GM12878 (cell line): ENCODE results near the gene SELPLG. TPM values are rescaled to one million over a fixed set of nuclear protein-coding genes. Genes with fewer than 3 reads are reported as not detected.
A peak's percentile ranks its signal among the peaks of the same experiment; 100 is the strongest.

ENCODE experiments used
- ATAC-seq: fragments of 200-7000 bp; cut with Tn5 transposase; 3 replicates; pipeline ENCODE4 v1.9.1; 2020; ENCODE audit warnings: mild to moderate bottlenecking, moderate library complexity
- BruUV-seq: library from RNA; stranded (reverse); fragments of 400-500 nt; replicated peaks from 2 replicates; lab custom pipeline; 2021; lab: Mats Ljungman, UMichigan
- CTCF ChIA-PET: fragments of 300-600 bp; sonication (Branson Sonifier 250); formaldehyde crosslinking; extraction: SDS; loops from one replicate; lab custom pipeline; 2021; ENCODE audit warnings: inconsistent platforms; lab: Yijun Ruan, JAX
- POLR2A ChIA-PET: fragments of 350-600 bp; formaldehyde crosslinking; extraction: SDS; loops from one replicate; lab custom pipeline; 2021; ENCODE audit warnings: inconsistent platforms; lab: Charles Lee
- RAD21 ChIA-PET: fragments of 300-600 bp; sonication (Branson Sonifier 250); formaldehyde crosslinking; loops from one replicate; lab custom pipeline; 2023; ENCODE audit warnings: antibody characterized with exemption; ENCODE audit not compliant: unreplicated experiment; lab: Charles Lee
- SMC1A ChIA-PET: fragments of 300-600 bp; sonication (Branson Sonifier 250); formaldehyde crosslinking; loops from one replicate; lab custom pipeline; 2023; ENCODE audit not compliant: unreplicated experiment, uncharacterized antibody; lab: Charles Lee
- DNase-seq: peaks from one replicate; pipeline ENCODE4 v3.0.0-alpha.2; 2011; ENCODE audit warnings: low read depth, low spot score
- FAIRE-seq: peaks from 3 replicates; lab custom pipeline; 2011; peaks lifted over from hg19 to GRCh38; lab: Jason Lieb, UNC
- H2AFZ ChIP-seq: 2 replicates; pipeline ENCODE4 v1.6.0; 2011; ENCODE audit warnings: low read depth, low read length, control low read depth; ENCODE audit not compliant: control insufficient read depth
- H3K27ac ChIP-seq: 2 replicates; pipeline ENCODE4 v1.5.1; 2011; ENCODE audit warnings: control low read depth; ENCODE audit not compliant: control insufficient read depth, insufficient read depth
- H3K27me3 ChIP-seq, 2 experiments: replicated peaks in 1 of 2; 2 replicates each; pipeline versions ENCODE4 v1.6.0 to v1.6.1; 2011; ENCODE audit warnings: low read length in 1 of 2; ENCODE audit not compliant: control insufficient read depth in 2 of 2, insufficient read depth in 2 of 2
- H3K36me3 ChIP-seq, 2 experiments: 2 replicates each; pipeline ENCODE4 v1.5.1; 2011; ENCODE audit warnings: low read length in 1 of 2; ENCODE audit not compliant: control insufficient read depth in 2 of 2, insufficient read depth in 2 of 2
- H3K4me1 ChIP-seq: 2 replicates; pipeline ENCODE4 v1.6.1; 2011; ENCODE audit warnings: mild to moderate bottlenecking, low read length, moderate library complexity, mixed read lengths; ENCODE audit not compliant: control insufficient read depth, insufficient read depth
- H3K4me2 ChIP-seq: 2 replicates; pipeline ENCODE4 v1.6.0; 2011; ENCODE audit warnings: control low read depth; ENCODE audit not compliant: control insufficient read depth, insufficient read depth
- H3K4me3 ChIP-seq: fragments of 200-600 bp; sonication (generic); 2 replicates; pipeline ENCODE4 v1.5.1; 2016
- H3K79me2 ChIP-seq: 2 replicates; pipeline ENCODE4 v1.6.0; 2011; ENCODE audit warnings: low read length; ENCODE audit not compliant: control insufficient read depth, insufficient read depth
- H3K9ac ChIP-seq: 2 replicates; pipeline ENCODE4 v1.8.0; 2011; ENCODE audit warnings: low read length, control low read depth, mixed read lengths; ENCODE audit not compliant: control insufficient read depth, insufficient read depth
- H3K9me3 ChIP-seq: replicated peaks from 3 replicates; pipeline ENCODE4 v1.5.1; 2011; ENCODE audit warnings: mild to moderate bottlenecking, low read length; ENCODE audit not compliant: control insufficient read depth, insufficient read depth
- H4K20me1 ChIP-seq: 2 replicates; pipeline ENCODE4 v1.6.0; 2011; ENCODE audit not compliant: control insufficient read depth, insufficient read depth
- ATF2 ChIP-seq: IDR thresholded peaks from 2 replicates; pipeline ENCODE4 v1.6.1; 2012; ENCODE audit warnings: low read length, inconsistent platforms
- CHD1 ChIP-seq: IDR thresholded peaks from 2 replicates; pipeline ENCODE4 v1.6.1; 2012; ENCODE audit warnings: low read depth, low read length, improper control_type of control experiment
- CHD2 ChIP-seq: IDR thresholded peaks from 2 replicates; pipeline ENCODE4 v1.6.1; 2011; ENCODE audit warnings: low read depth, low read length, improper control_type of control experiment, borderline replicate concordance
- CREM ChIP-seq: IDR thresholded peaks from 2 replicates; pipeline ENCODE4 v1.6.1; 2014; ENCODE audit warnings: antibody characterized with exemption, low read depth
- EED ChIP-seq: sonication (generic); IDR thresholded peaks from 2 replicates; pipeline ENCODE4 v1.6.1; 2016; ENCODE audit warnings: antibody characterized with exemption, low read depth
- EP300 ChIP-seq, 2 experiments: fragments of 150-350 bp in 1 of 2; IDR thresholded peaks; 2 replicates each; pipeline ENCODE4 v1.6.1; 2011 to 2012; ENCODE audit warnings: low read depth in 2 of 2, low read length in 2 of 2, borderline replicate concordance in 1 of 2, improper control_type of control experiment in 1 of 2, inconsistent platforms in 1 of 2; ENCODE audit not compliant: control insufficient read depth in 1 of 2
- FOXM1 ChIP-seq: IDR thresholded peaks from 2 replicates; pipeline ENCODE4 v1.6.1; 2012; ENCODE audit warnings: low read depth, mild to moderate bottlenecking, inconsistent platforms, low read length, moderate library complexity
- MEF2A ChIP-seq: IDR thresholded peaks from 2 replicates; pipeline ENCODE4 v1.6.1; 2011; ENCODE audit warnings: low read depth, mild to moderate bottlenecking, low read length, moderate library complexity; ENCODE audit not compliant: insufficient read depth
- MXI1 ChIP-seq: fragments of 150-350 bp; IDR thresholded peaks from 2 replicates; pipeline ENCODE4 v1.6.1; 2011; ENCODE audit warnings: low read depth, mild to moderate bottlenecking, inconsistent platforms, low read length, improper control_type of control experiment
- NFIC ChIP-seq: IDR thresholded peaks from 2 replicates; pipeline ENCODE4 v1.6.1; 2012; ENCODE audit warnings: low read depth, mild to moderate bottlenecking, inconsistent platforms, low read length, moderate library complexity
- PAX5 ChIP-seq: IDR thresholded peaks from 2 replicates; pipeline ENCODE4 v1.6.1; 2011; ENCODE audit warnings: low read depth, low read length, borderline replicate concordance
- PRDM15 ChIP-seq: fragments of 450-650 bp; formaldehyde crosslinking; IDR thresholded peaks from 2 replicates; pipeline ENCODE4 v1.4.0; 2020; ENCODE audit warnings: mild to moderate bottlenecking, moderate library complexity
- RUNX3 ChIP-seq: IDR thresholded peaks from 2 replicates; pipeline ENCODE4 v1.6.1; 2012; ENCODE audit warnings: low read length, inconsistent platforms
- TCF12 ChIP-seq: IDR thresholded peaks from 2 replicates; pipeline ENCODE4 v1.6.1; 2011; ENCODE audit warnings: low read depth, mild to moderate bottlenecking, low read length
- TCF3 ChIP-seq: IDR thresholded peaks from 2 replicates; pipeline ENCODE4 v1.6.1; 2012; ENCODE audit warnings: low read depth, mild to moderate bottlenecking, low read length, borderline replicate concordance; ENCODE audit not compliant: insufficient read depth
- ZNF24 ChIP-seq: fragments of 450-650 bp; IDR thresholded peaks from 2 replicates; pipeline ENCODE4 v1.6.1; 2017; ENCODE audit warnings: antibody characterized with exemption, mild to moderate bottlenecking
- WGBS: methylation state at CpG from one replicate; pipeline ENCODE4 v1.1.6; 2016; ENCODE audit warnings: low lambda C conversion rate; ENCODE audit not compliant: insufficient replicate concordance, insufficient coverage; ENCODE audit errors: missing lambda C conversion rate; 5-methylcytosine and 5-hydroxymethylcytosine counted together
- in situ Hi-C: fragments of 300-500 bp; cut with MboI; formaldehyde crosslinking; loops from 9 replicates; pipeline ENCODE4 v1.14.3; 2018; ENCODE audit warnings: mixed read lengths
- intact Hi-C: fragments of 100-400 bp; cut with micrococcal nuclease; formaldehyde crosslinking; loops from one replicate; pipeline ENCODE4 v1.14.2; 2022; ENCODE audit not compliant: unreplicated experiment
- polyA plus RNA-seq, 11 experiments: library from polyadenylated mRNA; depleted of rRNA in 4 of 11; unstranded in 6 of 11; stranded (reverse) in 5 of 11; fragments of >200 nt; fragmentation: Nextera tagmentation in 4 of 11; fragmentation: Illumina TruSeq in 1 of 11; extraction: Ambion mirVana in 4 of 11; extraction: Trizol in 1 of 11; gene quantifications; 1 replicate in 1 of 11; 2 replicates in 10 of 11; pipeline versions ENCODE4 v1.2.1 to v1.2.3, GENCODE V29; 2011 to 2016; ENCODE audit warnings: inconsistent platforms in 2 of 11, missing spikeins in 2 of 11, low read depth in 1 of 11
- total RNA-seq, 4 experiments: library from RNA; depleted of rRNA in 3 of 4; stranded (reverse); fragments of >200 nt in 3 of 4; fragmentation: Illumina TruSeq in 1 of 4; extraction: Trizol in 1 of 4; gene quantifications; 2 replicates each; pipeline versions ENCODE4 v1.2.1 to v1.2.3, GENCODE V29; 2013 to 2021

SELPLG gene
- total and polyA plus RNA-seq, 10 of the 15 experiments (the other 5 are each of a cell fraction or from before 2014, with no cell fraction given), result 3.2 to 32.3 (median 23.9) TPM

GRCh38 chr12:108609537-108610335, 24.0 kb downstream of the SELPLG start:
- ChIA-PET POLR2A (interaction anchor here (0.6 to 0.7 kb wide), 2 partner anchors 191 to 476 kb away, joined by 4 to 5 read pairs; no protein-coding TSS in a partner anchor), RAD21 (interaction anchor here (15.9 kb wide), 1 partner anchor 41 kb away, joined by 633 read pairs; the partner anchor contains the start of genes ISCU and SART3), SMC1A (interaction anchor here (1.1 to 1.6 kb wide), 3 partner anchors 24 to 83 kb away, joined by 3 to 4 read pairs (median 3); partner anchors contain the start of gene SELPLG), CTCF (interaction anchor here (1.4 to 17.2 kb wide), 2 partner anchors 9 to 42 kb away, joined by 3 to 866 read pairs; partner anchors contain the start of genes ISCU and SART3)
- H4K20me1 ChIP-seq, result no peaks in the 10 kb centered on the region
- H2AFZ ChIP-seq, result peak overlapping the region; percentile 20; the same call in 1 of the 2 replicates
- in situ Hi-C loops (no loop called here), intact Hi-C loops (no loop called here)
- peak overlapping the region; percentile 31; the same call in 1 of the 2 replicates for H3K27ac ChIP-seq
- ATAC-seq (no peak), DNase-seq (no peak), FAIRE-seq (no peak)
- peaks cover 40% of the 10 kb centered on the region for H3K4me1 ChIP-seq
- TF ChIP-seq EP300 (IDR thresholded peaks at IDR 0.05; ENCODE audit: borderline replicate concordance in 1 of 2, control insufficient read depth in 1 of 2, low read depth in 2 of 2, low read length in 2 of 2), result peak in 1 of 2 experiments; percentile 42; a peak in 1 of 4 replicates
- TF ChIP-seq PAX5, result peak; percentile 84; the same call in 1 of the 2 replicates
- peak; percentile 97 for TF ChIP-seq TCF12
- TF ChIP-seq PRDM15 (CRISPR knock-in tag), result no peak
- TF ChIP-seq CHD2, result no peak
- no peak for TF ChIP-seq MXI1
- TF ChIP-seq EED, result peak; percentile 71
- TF ChIP-seq ATF2, result 0 out of 2 replicates have a peak, but pooled peaks have one; percentile 46
- TF ChIP-seq CREM, result peak; percentile 58; the same call in 1 of the 2 replicates
- no peak for TF ChIP-seq CHD1
- TF ChIP-seq RUNX3, result peak; percentile 83
- peak; percentile 65 for TF ChIP-seq NFIC
- peak; percentile 79 for TF ChIP-seq FOXM1
- peak; percentile 98 for TF ChIP-seq TCF3
- no peak for TF ChIP-seq ZNF24
- peak; percentile 65; the same call in 1 of the 2 replicates for TF ChIP-seq MEF2A
- no peak overlapping the region for H3K9ac ChIP-seq
- BruUV-seq, result no TSS peak
- no peaks in the 10 kb centered on the region for H3K36me3 ChIP-seq
- peaks cover 6% of the 10 kb centered on the region; the same call in 1 of the 3 replicates for H3K9me3 ChIP-seq
- H3K27me3 ChIP-seq, result no peaks in the 10 kb centered on the region
- H3K79me2 ChIP-seq, result no peaks in the 10 kb centered on the region
- peak overlapping the region; percentile 13; the same call in 1 of the 2 replicates for H3K4me2 ChIP-seq
- H3K4me3 ChIP-seq, result no peak overlapping the region
- WGBS, result 43% methylated on average over 21 of the region's 21 CpGs
